ENCODE data around the gene ASNSD1. TPM values are rescaled to one million over a fixed set of nuclear protein-coding genes. Genes with fewer than 3 reads are reported as not detected.
A peak's percentile ranks its signal among the peaks of the same experiment; 100 is the strongest.

The ASNSD1 gene
- total and polyA plus RNA-seq, 2 of the 13 experiments (the other 11 are each of a cell fraction or from before 2014, with no cell fraction given) = 35.1 to 96.6 TPM

GRCh38 chr2:189661957-189662321 lies 680 bp downstream of the ASNSD1 start:
- peaks cover 36% of the 10 kb centered on the region for H3K79me2 ChIP-seq (ENCODE audit: insufficient read depth, low read length)
- peak overlapping the region; percentile 88 for H3K4me2 ChIP-seq (ENCODE audit: low read depth, low read length)
- intact Hi-C loops (cut with micrococcal nuclease; ENCODE audit: unreplicated experiment) (loop anchor here (1.0 to 2.0 kb wide), 6 partner anchors 12 to 409 kb away; partner anchors contain the start of genes ANKAR, ORMDL1 and PMS1), in situ Hi-C loops (cut with HindIII; ENCODE audit: extremely low pct_ligation_motif_present, low pct_unique_long_range_greater_than_20kb) (loop anchor here (25.0 kb wide), 1 partner anchor 400 kb away; the partner anchor contains the start of gene MSTN)
- peaks cover 48% of the 10 kb centered on the region for H3K4me1 ChIP-seq (ENCODE audit: insufficient read depth, low read length)
- no peaks in the 10 kb centered on the region for H3K9me3 ChIP-seq (ENCODE audit: low read length)
- no TSS peak for BruUV-seq (replicated peaks)
- H3K27ac ChIP-seq (ENCODE audit: extremely low read length, insufficient read depth, low read length) = peak overlapping the region; percentile 73
- H3K4me3 ChIP-seq (replicated peaks in 1 of 3; ENCODE audit: insufficient read depth in 1 of 3, low read depth in 2 of 3, low read length in 3 of 3) = peak overlapping the region; percentile 67 to 99 (median 93)
- FAIRE-seq (no peak), ATAC-seq (peak; percentile 7), DNase-seq (ENCODE audit: low spot score) (no peak)
- H3K27me3 ChIP-seq (ENCODE audit: control insufficient read depth in 1 of 2, insufficient read depth in 2 of 2, low read length in 2 of 2) = no peaks in the 10 kb centered on the region; a peak in 1 of 5 replicates
- 1% methylated on average over 9 of the region's 9 CpGs for WGBS (ENCODE audit: low lambda C conversion rate)
- POLR2A ChIA-PET = interaction anchor here (1.1 to 3.3 kb wide), 4 partner anchors 13 to 122 kb away, joined by 3 to 25 read pairs (median 7); partner anchors contain the start of genes ANKAR, ORMDL1, PMS1 and SLC40A1
- CTCF ChIA-PET (ENCODE audit: low intra/inter-chr PET ratio, low total read pairs) = interaction anchor here (0.7 to 3.8 kb wide), 7 partner anchors 12 to 408 kb away, joined by 3 to 64 read pairs (median 13); partner anchors contain the start of genes ANKAR and OSGEPL1
- H3K9ac ChIP-seq (ENCODE audit: insufficient read depth, low read depth, low read length) = peak overlapping the region; percentile 99
- no peak overlapping the region for H2AFZ ChIP-seq (ENCODE audit: low read length)
- H3K36me3 ChIP-seq (replicated peaks in 1 of 2; ENCODE audit: control insufficient read depth in 1 of 2, insufficient read depth in 2 of 2, low read length in 2 of 2) = peaks cover 1 to 14% of the 10 kb centered on the region in 2 experiments; a peak in 4 of 5 replicates
- no peaks in the 10 kb centered on the region for H4K20me1 ChIP-seq (ENCODE audit: insufficient read depth, low read length)
- TF ChIP-seq MLX (CRISPR knock-in tag; IDR thresholded peaks at IDR 0.05) (no peak), NBN (conservative IDR thresholded peaks at IDR 0.05) (no peak), ZNF674 (CRISPR knock-in tag; IDR thresholded peaks at IDR 0.05; ENCODE audit: low read depth) (peak; percentile 75; the same call in 1 of the 2 replicates), NR2F2 (IDR thresholded peaks at IDR 0.05; ENCODE audit: borderline replicate concordance, low read depth) (no peak), ZBED4 (CRISPR knock-in tag; IDR thresholded peaks at IDR 0.05; ENCODE audit: borderline replicate concordance) (no peak), SIN3A (IDR thresholded peaks at IDR 0.05; ENCODE audit: borderline replicate concordance, low read depth, low read length) (0 out of 2 replicates have a peak, but pooled peaks have one; percentile 4), ZNF772 (CRISPR knock-in tag; IDR thresholded peaks at IDR 0.05) (peak; percentile 4; the same call in 1 of the 2 replicates), HNRNPH1 (optimal IDR thresholded peaks at IDR 0.05; ENCODE audit: low read depth, low read length) (no peak), ZNF138 (CRISPR knock-in tag; IDR thresholded peaks at IDR 0.05; ENCODE audit: low read depth) (no peak), ZNF253 (CRISPR knock-in tag; IDR thresholded peaks at IDR 0.05; ENCODE audit: borderline replicate concordance) (no peak), CCDC6 (CRISPR knock-in tag; IDR thresholded peaks at IDR 0.05) (no peak), ZNF800 (CRISPR knock-in tag; IDR thresholded peaks at IDR 0.05) (no peak), ZNF414 (CRISPR knock-in tag; IDR thresholded peaks at IDR 0.05) (0 out of 2 replicates have a peak, but pooled peaks have one; percentile 62), CENPT (CRISPR knock-in tag; IDR thresholded peaks at IDR 0.05; ENCODE audit: low read depth) (no peak), DMAP1 (CRISPR knock-in tag; IDR thresholded peaks at IDR 0.05) (no peak), HOXA5 (CRISPR knock-in tag; IDR thresholded peaks at IDR 0.05) (no peak), GTF3A (CRISPR knock-in tag; conservative IDR thresholded peaks at IDR 0.05) (0 out of 2 replicates have a peak, but pooled peaks have one; percentile 3), HNF4A (CRISPR knock-in tag; IDR thresholded peaks at IDR 0.05) (no peak)

All from HepG2 (cell line).